PC-9 (cell line): ENCODE data around the gene ISOC1. TPM values are rescaled to one million over a fixed set of nuclear protein-coding genes. Genes with fewer than 3 reads are reported as not detected.

Source experiments
- BruUV-seq: library from RNA; stranded (reverse); fragments of 400-500 nt; replicated peaks from 2 replicates; lab custom pipeline; 2021; lab: Mats Ljungman, UMichigan
- CTCF ChIA-PET: fragments of 300-600 bp; sonication (Branson Sonifier 250); formaldehyde crosslinking; loops from one replicate; lab custom pipeline; 2022; ENCODE audit warnings: antibody characterized with exemption; lab: Charles Lee
- POLR2A ChIA-PET: fragments of 300-600 bp; sonication (Branson Sonifier 250); formaldehyde crosslinking; loops from one replicate; lab custom pipeline; 2022; ENCODE audit warnings: antibody characterized with exemption; ENCODE audit not compliant: unreplicated experiment; lab: Charles Lee
- DNase-seq, 2 experiments: peaks; one replicate each; pipeline versions ENCODE4 v3.0.0 to v3.0.0-alpha.2; 2015 to 2022; ENCODE audit warnings: mixed read lengths in 1 of 2
- H2AFZ ChIP-seq: fragments of 200-600 bp; sonication (generic); 2 replicates; pipeline ENCODE4 v1.8.1; 2017; ENCODE audit warnings: antibody characterized with exemption
- H3F3A ChIP-seq: fragments of 200-600 bp; sonication (generic); 2 replicates; pipeline ENCODE4 v1.8.1; 2017; ENCODE audit warnings: antibody characterized with exemption, mild to moderate bottlenecking, low read depth; ENCODE audit not compliant: insufficient read depth
- H3K27ac ChIP-seq: fragments of 200-600 bp; sonication (generic); 2 replicates; pipeline ENCODE4 v1.6.1; 2016; ENCODE audit warnings: mixed run types
- H3K27me3 ChIP-seq: fragments of 200-600 bp; sonication (generic); 2 replicates; pipeline ENCODE4 v1.6.1; 2016; ENCODE audit warnings: low read depth, mixed run types; ENCODE audit not compliant: insufficient read depth
- H3K36me3 ChIP-seq: fragments of 200-600 bp; sonication (generic); 2 replicates; pipeline ENCODE4 v1.6.1; 2016; ENCODE audit warnings: low read depth, mixed run types
- H3K4me1 ChIP-seq: fragments of 200-600 bp; sonication (generic); replicated peaks from 2 replicates; pipeline ENCODE4 v1.6.1; 2016; ENCODE audit warnings: mixed run types; ENCODE audit not compliant: insufficient read depth
- H3K4me2 ChIP-seq: fragments of 200-600 bp; sonication (generic); 2 replicates; pipeline ENCODE4 v1.6.1; 2017; ENCODE audit warnings: mixed run types
- H3K4me3 ChIP-seq: fragments of 200-600 bp; sonication (generic); 2 replicates; pipeline ENCODE4 v1.6.1; 2016; ENCODE audit warnings: mixed run types
- H3K79me2 ChIP-seq: fragments of 200-600 bp; sonication (generic); 2 replicates; pipeline ENCODE4 v1.6.1; 2017; ENCODE audit warnings: low read depth, mixed run types
- H3K9me2 ChIP-seq: fragments of 200-600 bp; sonication (generic); 2 replicates; pipeline ENCODE4 v1.8.1; 2017; ENCODE audit warnings: mild to moderate bottlenecking; ENCODE audit not compliant: insufficient read depth
- H3K9me3 ChIP-seq: fragments of 200-600 bp; sonication (generic); 2 replicates; pipeline ENCODE4 v1.8.1; 2016; ENCODE audit warnings: low read depth; ENCODE audit not compliant: insufficient read depth
- H4K20me1 ChIP-seq: fragments of 200-600 bp; sonication (generic); 2 replicates; pipeline ENCODE4 v1.8.1; 2017; ENCODE audit not compliant: insufficient read depth
- EZH2 ChIP-seq: fragments of 200-600 bp; sonication (generic); IDR thresholded peaks from 2 replicates; pipeline ENCODE4 v1.8.0; 2017; ENCODE audit warnings: antibody characterized with exemption, low read depth
- intact Hi-C: fragments of 100-400 bp; cut with micrococcal nuclease; formaldehyde crosslinking; loops from one replicate; pipeline ENCODE4 v1.10.0; 2022; ENCODE audit not compliant: unreplicated experiment
- total RNA-seq: library from RNA; stranded (reverse); gene quantifications from 2 replicates; pipeline ENCODE4 v1.2.3, GENCODE V29; 2021
- TF ChIP-seq, protein P1 (sequence below): fragments of 200-600 bp; sonication (generic); conservative IDR thresholded peaks from 2 replicates; pipeline ENCODE4 v1.6.1; 2017; ENCODE audit warnings: mixed run types, antibody characterized with exemption, mild to moderate bottlenecking, moderate library complexity

ISOC1 gene
- total RNA-seq, 1 experiment from 2014 or later, result 7.5 TPM

DNA sequence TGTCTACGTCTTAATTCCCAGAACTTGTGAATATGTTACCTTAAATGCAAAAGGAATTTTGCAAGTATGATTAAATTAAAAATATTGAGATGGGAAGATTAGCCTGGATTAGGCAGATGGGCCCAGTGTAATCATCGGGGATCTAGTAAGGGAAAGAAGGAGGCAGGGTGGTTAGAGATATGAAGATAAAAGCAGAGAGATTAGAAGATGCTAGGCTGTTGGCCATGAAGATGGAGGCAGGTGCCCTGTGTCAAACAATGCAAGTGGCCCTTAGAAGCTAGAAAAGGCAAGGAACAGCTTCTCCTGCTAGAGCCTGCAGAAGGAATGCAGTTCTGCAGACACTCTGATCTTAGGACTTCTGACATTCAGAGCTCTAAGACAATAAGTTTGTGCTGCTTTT, 28.8 kb upstream of the ISOC1 start:
- no peak for TF ChIP-seq EZH2
- TF ChIP-seq, protein P1, sequence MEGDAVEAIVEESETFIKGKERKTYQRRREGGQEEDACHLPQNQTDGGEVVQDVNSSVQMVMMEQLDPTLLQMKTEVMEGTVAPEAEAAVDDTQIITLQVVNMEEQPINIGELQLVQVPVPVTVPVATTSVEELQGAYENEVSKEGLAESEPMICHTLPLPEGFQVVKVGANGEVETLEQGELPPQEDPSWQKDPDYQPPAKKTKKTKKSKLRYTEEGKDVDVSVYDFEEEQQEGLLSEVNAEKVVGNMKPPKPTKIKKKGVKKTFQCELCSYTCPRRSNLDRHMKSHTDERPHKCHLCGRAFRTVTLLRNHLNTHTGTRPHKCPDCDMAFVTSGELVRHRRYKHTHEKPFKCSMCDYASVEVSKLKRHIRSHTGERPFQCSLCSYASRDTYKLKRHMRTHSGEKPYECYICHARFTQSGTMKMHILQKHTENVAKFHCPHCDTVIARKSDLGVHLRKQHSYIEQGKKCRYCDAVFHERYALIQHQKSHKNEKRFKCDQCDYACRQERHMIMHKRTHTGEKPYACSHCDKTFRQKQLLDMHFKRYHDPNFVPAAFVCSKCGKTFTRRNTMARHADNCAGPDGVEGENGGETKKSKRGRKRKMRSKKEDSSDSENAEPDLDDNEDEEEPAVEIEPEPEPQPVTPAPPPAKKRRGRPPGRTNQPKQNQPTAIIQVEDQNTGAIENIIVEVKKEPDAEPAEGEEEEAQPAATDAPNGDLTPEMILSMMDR, result no peak
- H3K4me1 ChIP-seq, result no peaks in the 10 kb centered on the region
- H2AFZ ChIP-seq, result no peak overlapping the region
- no peak overlapping the region for H3K27ac ChIP-seq
- H3K9me3 ChIP-seq, result no peaks in the 10 kb centered on the region
- BruUV-seq, result no TSS peak
- no peak overlapping the region for H3K4me3 ChIP-seq
- ChIA-PET CTCF (no interaction called here), POLR2A (no interaction called here)
- no peaks in the 10 kb centered on the region; the same call in 1 of the 2 replicates for H3K9me2 ChIP-seq
- intact Hi-C loops, result no loop called here
- H3K79me2 ChIP-seq, result no peaks in the 10 kb centered on the region
- DNase-seq, result no peak
- no peaks in the 10 kb centered on the region for H3K27me3 ChIP-seq
- H4K20me1 ChIP-seq, result no peaks in the 10 kb centered on the region; the same call in 1 of the 2 replicates
- no peaks in the 10 kb centered on the region for H3F3A ChIP-seq
- no peak overlapping the region for H3K4me2 ChIP-seq
- no peaks in the 10 kb centered on the region for H3K36me3 ChIP-seq

DNA sequence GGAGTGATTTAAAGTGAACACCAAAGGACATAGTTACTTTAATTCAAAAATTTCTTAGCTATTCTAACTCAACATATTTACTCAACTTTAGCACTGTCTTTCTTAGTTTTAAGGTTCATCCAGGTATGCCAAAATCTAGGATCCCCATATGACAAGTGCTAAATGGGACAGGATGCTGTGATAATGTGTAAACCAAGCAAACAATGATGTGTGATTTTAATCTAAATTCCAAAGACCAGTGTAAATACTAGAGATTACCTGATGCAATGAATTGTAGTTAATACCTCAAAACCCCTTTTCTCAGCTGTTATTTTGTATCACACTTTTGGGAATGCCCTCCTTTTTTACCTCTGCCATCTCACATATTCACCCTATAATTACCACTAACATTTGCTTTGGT, 26.8 kb upstream of the ISOC1 start:
- BruUV-seq, result no TSS peak
- TF ChIP-seq, protein P1, result no peak
- TF ChIP-seq EZH2, result no peak
- ChIA-PET CTCF (no interaction called here), POLR2A (no interaction called here)
- Histone ChIP-seq H3K9me2 (no peaks in the 10 kb centered on the region; the same call in 1 of the 2 replicates), H2AFZ (no peak overlapping the region), H3K4me2 (no peak overlapping the region), H3K27me3 (no peaks in the 10 kb centered on the region), H3K4me3 (no peak overlapping the region), H3K27ac (no peak overlapping the region), H4K20me1 (no peaks in the 10 kb centered on the region; the same call in 1 of the 2 replicates), H3K36me3 (no peaks in the 10 kb centered on the region), H3K9me3 (no peaks in the 10 kb centered on the region), H3F3A (no peaks in the 10 kb centered on the region), H3K4me1 (no peaks in the 10 kb centered on the region), H3K79me2 (no peaks in the 10 kb centered on the region)
- no peak for DNase-seq
- intact Hi-C loops, result no loop called here

DNA sequence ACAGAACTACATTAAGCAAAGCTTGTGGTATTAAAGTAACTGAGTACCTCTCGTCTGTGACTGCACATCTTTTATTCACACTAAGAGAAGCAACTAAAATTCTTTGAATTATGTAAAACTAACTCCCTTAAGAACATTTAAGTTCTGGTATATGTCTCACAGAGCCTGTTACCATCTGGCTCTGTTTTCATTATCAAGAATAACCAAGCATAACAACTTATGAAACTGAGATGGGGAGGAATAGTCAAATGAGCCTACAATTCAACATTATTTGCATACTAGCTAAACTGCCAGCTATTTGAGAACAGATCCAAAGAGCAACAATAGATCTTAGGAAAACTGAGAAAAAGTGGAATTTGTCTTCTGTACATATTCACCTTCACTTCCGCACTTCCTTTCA, 25.3 kb upstream of the ISOC1 start:
- POLR2A ChIA-PET, result no interaction called here
- intact Hi-C loops, result no loop called here
- DNase-seq, result no peak
- H3F3A ChIP-seq, result no peaks in the 10 kb centered on the region
- H3K4me3 ChIP-seq, result no peak overlapping the region
- H3K9me3 ChIP-seq, result no peaks in the 10 kb centered on the region
- no peaks in the 10 kb centered on the region for H3K36me3 ChIP-seq
- H2AFZ ChIP-seq, result no peak overlapping the region
- no peaks in the 10 kb centered on the region for H3K27me3 ChIP-seq
- H3K4me2 ChIP-seq, result no peak overlapping the region
- no TSS peak for BruUV-seq
- H3K4me1 ChIP-seq, result no peaks in the 10 kb centered on the region
- H3K9me2 ChIP-seq, result no peaks in the 10 kb centered on the region; the same call in 1 of the 2 replicates
- no peaks in the 10 kb centered on the region; the same call in 1 of the 2 replicates for H4K20me1 ChIP-seq
- H3K79me2 ChIP-seq, result no peaks in the 10 kb centered on the region
- CTCF ChIA-PET, result no interaction called here
- no peak for TF ChIP-seq EZH2
- TF ChIP-seq, protein P1, result no peak
- no peak overlapping the region for H3K27ac ChIP-seq
